ENCODE results near the gene LST1.

GRCh38 chr6:31558318-31558625 lies 27.8 kb upstream of the LST1 start:
- TF ChIP-seq CTCF (IDR thresholded peaks at IDR 0.05; ENCODE audit: low read length) (no peak), EZH2phosphoT487 (IDR thresholded peaks at IDR 0.05; ENCODE audit: low read length) (no peak)
